Cerebellar cortex (tissue), 1 donor: ENCODE measurements around the gene ILDR1.

Experiments used
- DNase-seq: peaks from one replicate; pipeline ENCODE4 v3.0.0-alpha.2; 2015; ENCODE audit warnings: low spot score

The ILDR1 gene

GRCh38 chr3:121992601-121993560 lies 29.2 kb downstream of the ILDR1 start:
- DNase-seq, result no peak

GRCh38 chr3:121989943-121990342 lies 32.1 kb downstream of the ILDR1 start:
- DNase-seq, result no peak

- DNase-seq, result no peak
Observed at GRCh38 chr3:121988146-121988545, 33.9 kb downstream of the ILDR1 start.

GRCh38 chr3:121985846-121986245 lies 36.2 kb downstream of the ILDR1 start:
- DNase-seq, result no peak

GRCh38 chr3:121981473-121981872 lies 40.6 kb downstream of the ILDR1 start:
- DNase-seq, result no peak

- no peak for DNase-seq
Observed at GRCh38 chr3:121980450-121980796, 41.6 kb downstream of the ILDR1 start.

GRCh38 chr3:121979734-121980449 lies 42.2 kb downstream of the ILDR1 start:
- no peak for DNase-seq

GRCh38 chr3:121979246-121979645 lies 42.8 kb downstream of the ILDR1 start:
- no peak for DNase-seq

GRCh38 chr3:121976727-121977126 lies 45.3 kb downstream of the ILDR1 start:
- no peak for DNase-seq

GRCh38 chr3:121975702-121976302 lies 46.2 kb downstream of the ILDR1 start:
- DNase-seq, result no peak

- DNase-seq, result no peak
Observed at GRCh38 chr3:121974601-121975111, 47.4 kb downstream of the ILDR1 start.

- no peak for DNase-seq
Observed at GRCh38 chr3:121970047-121970446, 52.0 kb downstream of the ILDR1 start.

GRCh38 chr3:121969631-121970030 lies 52.4 kb downstream of the ILDR1 start:
- no peak for DNase-seq

- DNase-seq, result no peak
Observed at GRCh38 chr3:121963608-121964007, 58.4 kb downstream of the ILDR1 start.

GRCh38 chr3:121962443-121962842 lies 59.6 kb downstream of the ILDR1 start:
- no peak for DNase-seq

- DNase-seq, result no peak
Observed at GRCh38 chr3:121961283-121961682, 60.8 kb downstream of the ILDR1 start.

GRCh38 chr3:121958801-121959200 lies 63.2 kb downstream of the ILDR1 start:
- DNase-seq, result no peak

GRCh38 chr3:121957674-121958415 lies 64.2 kb downstream of the ILDR1 start:
- no peak for DNase-seq

GRCh38 chr3:121956363-121956762 lies 65.7 kb downstream of the ILDR1 start:
- no peak for DNase-seq

- DNase-seq, result no peak
Observed at GRCh38 chr3:121951291-121951919, 70.6 kb downstream of the ILDR1 start.

- no peak for DNase-seq
Observed at GRCh38 chr3:121948641-121949040, 73.4 kb downstream of the ILDR1 start.
